NCI-H345 treated with DMSO at 0.1 percent for 48 hours (cell line): ENCODE results near the gene TALDO1.
A peak's percentile ranks its signal among the peaks of the same experiment; 100 is the strongest.

Source experiments
- DNase-seq: peaks from one replicate; lab custom pipeline; 2025; ENCODE audit not compliant: unreplicated experiment; lab: John Stamatoyannopoulos, UW

The TALDO1 gene

GRCh38 chr11:747158-748006 lies at the start of gene TALDO1:
TALDO1 (plus strand) TSS chr11:747464; CDS start chr11:747482, 18 bp downstream.
- peak; percentile 77 for DNase-seq

- DNase-seq: no peak
Measured at GRCh38 chr11:697811-698311, 49.4 kb upstream of the TALDO1 start.

- no peak for DNase-seq
Measured at GRCh38 chr11:698493-699115, 48.7 kb upstream of the TALDO1 start.

GRCh38 chr11:699116-699508 lies 48.2 kb upstream of the TALDO1 start:
- no peak for DNase-seq

GRCh38 chr11:699753-700152 lies 47.5 kb upstream of the TALDO1 start:
- no peak for DNase-seq

- DNase-seq: no peak
Measured at GRCh38 chr11:701741-702461, 45.4 kb upstream of the TALDO1 start.

GRCh38 chr11:702462-703461 lies 44.5 kb upstream of the TALDO1 start:
- DNase-seq: no peak

GRCh38 chr11:703506-703905 lies 43.8 kb upstream of the TALDO1 start:
- DNase-seq: no peak

GRCh38 chr11:704228-704674 lies 43.0 kb upstream of the TALDO1 start:
- DNase-seq: no peak

- no peak for DNase-seq
Measured at GRCh38 chr11:704781-705645, 42.3 kb upstream of the TALDO1 start.

- no peak for DNase-seq
Measured at GRCh38 chr11:705646-706438, 41.4 kb upstream of the TALDO1 start, which contains the start of gene EPS8L2. EPS8L2 (plus strand) TSS chr11:706231; CDS start chr11:709408, 3,177 bp downstream.

- no peak for DNase-seq
Measured at GRCh38 chr11:706439-706956, 40.8 kb upstream of the TALDO1 start.

- no peak for DNase-seq
Measured at GRCh38 chr11:706957-707816, 40.1 kb upstream of the TALDO1 start.

- no peak for DNase-seq
Measured at GRCh38 chr11:707817-708420, 39.3 kb upstream of the TALDO1 start.

GRCh38 chr11:708511-708910 lies 38.8 kb upstream of the TALDO1 start:
- no peak for DNase-seq

GRCh38 chr11:709109-709997 lies 37.9 kb upstream of the TALDO1 start:
- DNase-seq: no peak
